Right cardiac atrium (tissue), 5 donors: ENCODE data around the gene ST7. TPM values are rescaled to one million over a fixed set of nuclear protein-coding genes. Genes with fewer than 3 reads are reported as not detected.
A peak's percentile ranks its signal among the peaks of the same experiment; 100 is the strongest.
"Not testable (repeated sequence)": the region's sequence is repeated elsewhere in the genome, so short reads cannot be mapped to it uniquely, and the experiment has no call there.

Experiments
- ATAC-seq, 2 donors: fragments of 200-7000 bp; cut with Tn5 transposase; one replicate each; pipeline versions ENCODE4 v1.8.0 to v1.9.1; 2020; ENCODE audit warnings: moderate library complexity in 2 of 2, mild to moderate bottlenecking in 1 of 2
- DNase-seq, 3 donors: peaks; one replicate each; pipeline ENCODE4 v3.0.0-alpha.2; 2020
- H3K27ac ChIP-seq: one replicate; pipeline ENCODE4 v1.5.1; 2013; ENCODE audit warnings: mild to moderate bottlenecking, low read length, control low read depth, moderate library complexity
- H3K27me3 ChIP-seq: one replicate; pipeline ENCODE4 v1.6.1; 2013; ENCODE audit not compliant: control insufficient read depth, insufficient read depth
- H3K4me1 ChIP-seq: one replicate; pipeline ENCODE4 v1.6.1; 2013; ENCODE audit warnings: low read length; ENCODE audit not compliant: control insufficient read depth, insufficient read depth
- H3K4me3 ChIP-seq: one replicate; pipeline ENCODE4 v1.5.1; 2013; ENCODE audit warnings: low read length, control low read depth
- H3K9me3 ChIP-seq: one replicate; pipeline ENCODE4 v1.6.1; 2013; ENCODE audit warnings: low read length; ENCODE audit not compliant: control insufficient read depth
- WGBS: extraction: QIAGEN DNeasy Blood & Tissue Kit; methylation state at CpG from one replicate; pipeline ENCODE4 v1.1.7; 2013; 5-methylcytosine and 5-hydroxymethylcytosine counted together
- intact Hi-C, 4 donors: fragments of 100-400 bp; cut with DNase I; formaldehyde crosslinking; loops; one replicate each; pipeline versions ENCODE4 v1.11.0 to v1.14.0; 2022 to 2023
- polyA plus RNA-seq: library from polyadenylated mRNA; stranded (reverse); fragments of 200-250 nt; gene quantifications from one replicate; pipeline ENCODE4 v1.2.3, GENCODE V29; 2013
- total RNA-seq, 4 donors: library from RNA; stranded (reverse); fragmentation: NEBNext Ultra II Directional; extraction: Animal tissue kit (Norgen Biotek cat#: 25700); gene quantifications; one replicate each; pipeline ENCODE4 v1.2.1, GENCODE V29; 2021
- donor health status: healthy with polysubstance abuse.
- donor health status: DM: no; HTN: yes; CAD: no.
- donor health status: DM: no; HTN: no; CAD: no.
- donor health status: DM: no; HTN: yes; CAD: no; lungs with severe emphysema.
- donor health status: DM: yes; HTN: yes; CAD: no.

The ST7 gene
- total and polyA plus RNA-seq, 5 donors = 25.0 to 36.8 (median 35.8) TPM

DNA sequence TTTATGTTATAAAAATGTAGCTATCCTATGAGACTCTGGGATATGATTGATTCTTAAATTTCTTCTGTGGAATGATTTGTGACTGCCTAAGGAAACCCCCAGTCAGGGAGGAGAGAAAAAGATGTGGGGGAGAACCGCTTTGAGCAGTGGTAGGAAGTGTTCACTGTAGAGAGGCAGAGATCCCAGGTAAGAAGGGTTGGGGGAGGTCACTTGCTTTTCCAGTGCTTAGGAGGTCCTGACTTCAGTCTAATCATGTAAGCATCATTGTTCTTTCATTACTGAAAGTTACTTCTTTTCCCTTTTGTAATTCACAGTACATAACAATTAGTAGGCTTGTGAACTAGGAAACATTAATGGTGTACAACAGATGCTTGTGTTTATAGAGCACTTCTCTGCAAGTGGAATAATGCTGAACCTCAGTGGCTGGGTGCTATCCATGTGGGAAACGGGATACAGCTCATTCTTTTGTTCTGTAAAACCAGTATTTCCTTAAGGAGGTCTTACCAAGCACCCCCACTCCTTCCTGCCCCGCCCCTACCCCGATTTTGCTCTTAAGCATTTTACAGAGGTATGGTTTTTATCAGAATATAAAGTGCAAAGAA lies 165.4 kb downstream of the ST7 start:
- H3K4me1 ChIP-seq = peaks cover 2% of the 10 kb centered on the region
- DNase-seq (no peak), ATAC-seq (peak in 1 of 2 donors; percentile 66)
- H3K27ac ChIP-seq = no peak overlapping the region
- intact Hi-C loops = loop anchor here (5.0 to 10.0 kb wide), 4 partner anchors 104 to 186 kb away; no protein-coding TSS in a partner anchor
- H3K4me3 ChIP-seq = no peak overlapping the region
- 52% methylated on average over 4 of the region's 4 CpGs for whole genome bisulfite sequencing
- H3K27me3 ChIP-seq = no peaks in the 10 kb centered on the region
- no peaks in the 10 kb centered on the region for H3K9me3 ChIP-seq

DNA sequence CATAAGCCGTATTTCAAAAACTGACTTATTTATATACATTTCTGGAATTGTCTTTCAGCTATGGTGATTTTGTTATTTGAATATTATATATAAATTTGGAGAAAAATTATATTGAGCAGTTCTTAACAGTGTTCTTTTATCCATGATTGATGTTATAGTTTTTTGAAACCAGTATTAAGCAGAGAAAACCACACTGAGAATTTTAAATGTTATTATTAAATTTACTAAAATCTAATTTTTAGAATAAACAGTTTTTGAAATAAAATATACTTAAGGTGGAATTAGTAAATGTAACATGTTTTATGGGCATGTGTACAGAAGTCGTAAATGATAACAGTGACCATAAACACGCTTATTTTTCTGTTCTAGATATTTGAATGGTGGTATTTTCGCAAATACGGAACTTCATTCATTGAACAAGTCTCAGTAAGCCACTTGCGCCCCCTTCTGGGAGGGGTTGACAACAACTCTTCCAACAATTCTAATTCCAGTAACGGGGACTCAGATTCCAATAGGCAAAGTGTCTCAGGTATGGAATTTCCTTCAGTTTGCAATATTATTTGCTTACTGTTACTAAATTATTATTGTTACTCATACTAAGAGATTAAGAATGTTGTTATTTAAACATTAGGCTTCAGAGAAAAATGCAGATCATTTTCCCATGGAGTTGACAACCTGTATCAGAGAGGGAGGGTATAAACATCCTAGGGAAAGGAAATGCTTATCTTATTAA lies 166.1 kb downstream of the ST7 start:
- WGBS = 12% methylated on average over 7 of the region's 7 CpGs
- Histone ChIP-seq H3K4me3 (no peak overlapping the region), H3K27ac (no peak overlapping the region), H3K4me1 (no peaks in the 10 kb centered on the region), H3K9me3 (no peaks in the 10 kb centered on the region), H3K27me3 (no peaks in the 10 kb centered on the region)
- DNase-seq (peak; percentile 76 to 91 (median 86)), ATAC-seq (peak; percentile 51 to 63)
- intact Hi-C loops = loop anchor here (5.0 to 10.0 kb wide), 4 partner anchors 105 to 187 kb away; no protein-coding TSS in a partner anchor

DNA sequence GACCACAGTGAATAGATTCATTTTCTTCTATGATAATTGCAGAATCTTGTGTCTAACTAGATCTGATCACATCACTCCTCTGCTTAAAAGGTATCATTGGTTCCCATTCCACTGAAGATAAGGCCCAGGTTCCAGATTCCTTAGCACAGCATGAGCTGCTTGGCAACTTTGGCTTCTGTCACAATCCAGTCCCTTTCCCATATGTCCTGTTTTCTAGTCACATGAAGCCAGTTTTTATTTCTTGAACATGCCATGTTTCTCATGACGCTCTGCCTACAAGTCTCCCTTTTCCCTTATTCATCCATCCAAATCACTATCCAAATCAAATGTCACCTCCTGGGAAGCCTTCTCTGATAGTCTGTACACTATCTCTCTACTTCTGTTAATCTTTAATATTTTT lies 167.0 kb downstream of the ST7 start:
- DNase-seq, H3K27ac ChIP-seq, H3K4me1 ChIP-seq, ATAC-seq, H3K27me3 ChIP-seq, H3K9me3 ChIP-seq, H3K4me3 ChIP-seq: not testable (repeated sequence)
- WGBS = 96% methylated on average over 1 of the region's 1 CpG
- intact Hi-C loops = loop anchor here in 2 of 4 donors (5.0 to 10.0 kb wide), 2 partner anchors 136 to 188 kb away; no protein-coding TSS in a partner anchor

DNA sequence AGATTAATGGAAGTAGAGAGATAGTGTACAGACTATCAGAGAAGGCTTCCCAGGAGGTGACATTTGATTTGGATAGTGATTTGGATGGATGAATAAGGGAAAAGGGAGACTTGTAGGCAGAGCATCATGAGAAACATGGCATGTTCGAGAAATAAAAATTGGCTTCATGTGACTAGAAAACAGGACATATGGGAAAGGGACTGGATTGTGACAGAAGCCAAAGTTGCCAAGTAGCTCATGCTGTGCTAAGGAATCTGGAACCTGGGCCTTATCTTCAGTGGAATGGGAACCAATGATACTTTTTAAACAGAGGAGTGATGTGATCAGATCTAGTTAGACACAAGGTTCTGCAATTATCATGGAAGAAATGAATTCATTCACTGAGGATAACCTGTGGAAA lies 168.7 kb downstream of the ST7 start:
- not testable (repeated sequence) for H3K27me3 ChIP-seq, DNase-seq, ATAC-seq, H3K4me3 ChIP-seq, H3K27ac ChIP-seq, H3K9me3 ChIP-seq, H3K4me1 ChIP-seq
- intact Hi-C loops = loop anchor here in 2 of 4 donors (5.0 to 10.0 kb wide), 2 partner anchors 137 to 190 kb away; no protein-coding TSS in a partner anchor
- 88% methylated on average over 1 of the region's 1 CpG for WGBS

DNA sequence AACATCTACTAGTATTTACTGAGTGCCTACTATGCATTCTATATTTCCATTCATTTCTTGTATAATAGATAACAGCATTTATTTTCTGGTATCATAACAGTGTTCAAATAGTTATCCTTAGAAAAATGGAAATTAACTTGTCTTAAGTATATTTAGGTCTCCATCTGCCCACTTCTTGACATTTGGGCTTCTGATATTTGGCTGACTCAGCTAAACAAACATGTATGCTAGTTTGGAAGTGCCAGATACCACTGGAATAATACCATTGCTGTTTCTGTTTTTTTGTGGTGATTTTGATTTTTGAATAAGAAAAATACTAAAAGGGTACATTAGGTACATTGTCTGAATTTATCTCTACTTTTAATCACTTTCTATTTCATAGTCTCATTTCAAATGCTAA lies 169.2 kb downstream of the ST7 start:
- intact Hi-C loops = loop anchor here in 2 of 4 donors (5.0 to 10.0 kb wide), 2 partner anchors 138 to 190 kb away; no protein-coding TSS in a partner anchor
- H3K27ac ChIP-seq = no peak overlapping the region
- ATAC-seq = no peak
- no peak for DNase-seq
- H3K9me3 ChIP-seq = no peaks in the 10 kb centered on the region
- no peaks in the 10 kb centered on the region for H3K27me3 ChIP-seq
- H3K4me1 ChIP-seq = no peaks in the 10 kb centered on the region
- H3K4me3 ChIP-seq = no peak overlapping the region

DNA sequence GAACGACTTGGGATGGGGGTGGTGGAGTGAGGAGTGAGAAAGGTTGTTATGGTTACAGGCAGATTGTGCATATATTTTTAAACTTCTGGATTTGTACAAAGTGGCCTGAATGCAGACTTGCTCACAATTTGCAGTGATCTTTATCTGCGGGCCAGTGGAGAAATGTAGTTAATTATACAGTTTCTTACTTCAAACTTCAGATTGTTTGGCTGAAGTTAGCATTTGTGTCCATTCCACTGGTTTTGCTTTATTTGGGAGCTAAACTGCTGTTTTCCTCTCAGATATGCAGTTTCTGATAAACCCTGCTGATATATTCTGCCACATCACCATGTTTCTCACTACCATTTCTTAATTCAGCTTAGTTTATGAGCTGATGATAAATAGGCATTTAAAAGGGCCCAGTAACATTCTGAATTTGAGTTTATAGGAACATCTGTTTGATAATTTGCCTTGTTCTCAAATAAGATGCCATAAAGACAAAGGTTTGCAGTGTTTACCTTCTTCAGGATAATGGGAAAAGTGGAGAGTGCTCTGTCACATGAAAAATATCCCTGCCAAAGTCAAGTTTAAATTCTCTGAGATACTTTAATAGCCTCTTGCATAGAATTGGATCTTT lies 170.1 kb downstream of the ST7 start:
- intact Hi-C loops = loop anchor here in 2 of 4 donors (5.0 to 10.0 kb wide), 2 partner anchors 139 to 191 kb away; no protein-coding TSS in a partner anchor
- Histone ChIP-seq H3K27me3 (no peaks in the 10 kb centered on the region), H3K27ac (no peak overlapping the region), H3K4me1 (no peaks in the 10 kb centered on the region), H3K4me3 (no peak overlapping the region), H3K9me3 (no peaks in the 10 kb centered on the region)
- DNase-seq = no peak
- no peak for ATAC-seq
- 81% methylated on average over 2 of the region's 2 CpGs for WGBS

DNA sequence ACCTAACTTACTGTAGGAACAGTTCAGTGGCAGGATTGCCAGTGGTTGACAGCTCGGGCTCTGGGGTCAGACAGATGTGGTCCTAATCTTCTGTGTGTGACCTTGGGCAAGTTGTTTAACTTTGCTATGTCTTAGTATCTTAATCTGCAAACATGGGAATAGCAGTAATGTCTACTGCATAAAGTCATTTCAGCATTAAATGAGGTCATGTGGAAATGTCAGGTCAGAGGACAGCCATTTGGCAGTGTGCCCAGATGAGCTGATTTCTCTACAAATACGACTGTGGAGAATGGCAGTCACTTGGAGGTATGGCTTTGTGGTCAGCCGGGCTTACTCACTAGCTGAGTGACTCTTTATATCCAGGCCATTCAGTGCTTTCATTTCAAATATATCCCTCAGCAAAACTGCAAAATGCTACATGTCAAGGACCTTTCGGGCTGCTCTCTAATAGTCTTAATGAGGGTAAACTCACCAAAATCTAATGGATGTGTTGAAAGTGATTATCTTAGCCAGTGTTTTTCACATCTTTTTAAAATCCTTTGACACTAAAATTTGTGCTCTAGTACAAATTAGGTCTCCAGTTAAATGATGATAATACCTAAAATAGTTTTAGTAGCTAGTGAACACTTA lies 171.4 kb downstream of the ST7 start:
- peak; percentile 69 to 78 (median 76) for DNase-seq
- no peak overlapping the region for H3K27ac ChIP-seq
- WGBS = 46% methylated on average over 4 of the region's 4 CpGs

DNA sequence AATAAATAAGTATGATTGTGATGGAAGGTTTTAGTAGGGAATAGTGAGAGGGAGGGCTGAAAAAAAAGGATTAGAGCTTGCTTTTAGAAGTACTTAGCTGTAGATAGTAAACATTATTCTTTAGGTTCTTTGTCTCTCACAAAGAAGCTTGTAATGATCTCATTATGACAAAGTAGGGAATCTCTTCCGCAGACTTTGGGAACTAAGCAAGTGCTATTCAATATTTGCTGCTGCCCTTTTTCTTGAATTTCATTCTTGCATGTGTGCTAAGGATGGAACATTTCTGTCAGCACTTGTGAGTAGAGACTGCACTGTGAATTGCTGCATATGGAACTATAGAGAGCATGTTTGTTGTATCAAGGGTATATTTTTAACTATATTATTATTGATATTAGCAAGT lies 173.4 kb downstream of the ST7 start:
- intact Hi-C loops = loop anchor here in 1 of 4 donors (10.0 kb wide), 1 partner anchor 142 kb away; no protein-coding TSS in a partner anchor
- no peak overlapping the region for H3K27ac ChIP-seq
- WGBS = 80% methylated on average over 1 of the region's 1 CpG

More for the DNA sequence above, 171.4 kb downstream of the ST7 start:
- H3K4me1 ChIP-seq = no peaks in the 10 kb centered on the region
- intact Hi-C loops = loop anchor here in 2 of 4 donors (5.0 to 10.0 kb wide), 2 partner anchors 140 to 192 kb away; no protein-coding TSS in a partner anchor
- H3K27me3 ChIP-seq = no peaks in the 10 kb centered on the region
- no peaks in the 10 kb centered on the region for H3K9me3 ChIP-seq
- H3K4me3 ChIP-seq = no peak overlapping the region
- ATAC-seq = peak; percentile 75 to 84

DNA sequence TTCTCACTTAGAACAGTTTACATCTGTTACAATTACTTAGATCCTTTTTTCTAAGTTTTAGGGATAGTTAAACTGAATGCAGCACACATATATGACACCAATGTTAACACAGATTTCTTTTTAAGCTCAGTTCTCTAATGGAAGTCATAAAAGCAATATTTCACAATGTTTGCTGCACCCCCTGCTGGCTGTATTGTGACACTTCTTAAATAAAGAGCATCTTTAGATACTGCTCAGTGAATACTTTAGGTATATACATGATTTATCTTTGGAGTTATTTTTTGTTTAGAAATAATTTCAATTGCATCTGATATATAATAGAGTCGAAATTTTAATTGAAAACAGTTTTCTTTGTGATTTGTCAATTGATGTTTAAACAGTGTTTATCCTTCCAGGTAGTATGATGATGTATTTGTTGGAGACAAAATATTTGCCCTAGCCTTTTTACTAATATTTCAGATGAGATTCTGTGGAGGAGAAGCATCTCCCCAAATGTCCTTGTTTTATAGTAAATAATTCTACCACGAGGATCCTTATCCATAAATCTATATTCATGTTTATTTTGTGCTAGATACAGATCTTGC lies 174.4 kb downstream of the ST7 start:
- peak; percentile 20 to 38 for ATAC-seq
- Histone ChIP-seq H3K4me1 (no peaks in the 10 kb centered on the region), H3K4me3 (no peak overlapping the region), H3K27ac (no peak overlapping the region), H3K27me3 (no peaks in the 10 kb centered on the region), H3K9me3 (no peaks in the 10 kb centered on the region)
- 19% methylated on average over 2 of the region's 2 CpGs for WGBS
- DNase-seq = peak in 2 of 3 donors; percentile 38 to 65
- intact Hi-C loops = loop anchor here in 1 of 4 donors (10.0 kb wide), 1 partner anchor 143 kb away; no protein-coding TSS in a partner anchor

More for the DNA sequence above, 173.4 kb downstream of the ST7 start:
- no peaks in the 10 kb centered on the region for H3K9me3 ChIP-seq
- ATAC-seq (no peak), DNase-seq (no peak)
- no peaks in the 10 kb centered on the region for H3K4me1 ChIP-seq
- H3K27me3 ChIP-seq = no peaks in the 10 kb centered on the region
- no peak overlapping the region for H3K4me3 ChIP-seq

DNA sequence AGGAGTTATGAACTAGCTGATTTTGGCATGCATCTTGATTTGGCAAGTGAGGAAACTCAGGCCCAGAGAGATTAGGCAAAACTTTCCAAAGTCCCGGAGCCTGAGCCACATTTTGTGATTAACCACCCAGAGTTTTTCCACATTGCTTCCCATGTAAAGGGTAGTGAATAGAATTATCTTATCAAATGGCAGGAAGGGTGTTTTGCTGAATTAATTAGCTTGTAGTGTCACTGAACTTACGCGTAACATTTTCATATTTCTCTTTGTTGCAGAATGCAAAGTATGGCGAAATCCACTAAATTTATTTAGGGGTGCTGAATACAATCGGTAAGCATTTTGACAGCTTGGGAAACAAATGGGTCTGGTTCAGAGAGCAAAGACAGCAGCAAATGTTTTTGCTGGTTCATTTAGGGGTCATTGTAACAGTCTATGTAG lies 176.2 kb downstream of the ST7 start:
- Histone ChIP-seq H3K4me3 (no peak overlapping the region), H3K4me1 (no peaks in the 10 kb centered on the region), H3K9me3 (no peaks in the 10 kb centered on the region), H3K27me3 (no peaks in the 10 kb centered on the region), H3K27ac (no peak overlapping the region)
- peak; percentile 83 to 85 for ATAC-seq
- intact Hi-C loops = loop anchor here in 1 of 4 donors (10.0 kb wide), 1 partner anchor 145 kb away; no protein-coding TSS in a partner anchor
- peak in 1 of 3 donors; percentile 44 for DNase-seq
- 35% methylated on average over 5 of the region's 5 CpGs for WGBS
